OCI-LY3 (cell line): ENCODE results near the gene HIGD1A.

Experiments used
- H2AFZ ChIP-seq: fragments of 200-600, 300-600 bp; shearing (Covaris generic); 2 replicates; pipeline ENCODE4 v1.6.0; 2014; ENCODE audit warnings: antibody characterized with exemption, low read depth, low read length
- H3K27ac ChIP-seq: fragments of 200-600, 300-600 bp; sonication (generic); 2 replicates; pipeline ENCODE4 v1.5.1; 2014; ENCODE audit warnings: mild to moderate bottlenecking, low read length, moderate library complexity, mixed read lengths
- H3K27me3 ChIP-seq: fragments of 200-600, 300-600 bp; sonication (generic); 2 replicates; pipeline ENCODE4 v1.6.1; 2014; ENCODE audit warnings: low read depth, low read length, mixed read lengths
- H3K36me3 ChIP-seq: fragments of 200-600, 300-600 bp; sonication (generic); replicated peaks from 2 replicates; pipeline ENCODE3; 2014; ENCODE audit warnings: low read depth, low read length, mixed read lengths
- H3K4me1 ChIP-seq: fragments of 300-600, 200-600 bp; sonication (generic); 2 replicates; pipeline ENCODE4 v1.6.1; 2014; ENCODE audit warnings: low read length, mixed read lengths
- H3K4me2 ChIP-seq: fragments of 200-600, 300-600 bp; sonication (generic); 2 replicates; pipeline ENCODE4 v1.6.1; 2014; ENCODE audit warnings: low read length, mixed read lengths
- H3K4me3 ChIP-seq: fragments of 300-600, 200-600 bp; sonication (generic); 2 replicates; pipeline ENCODE4 v1.5.1; 2014; ENCODE audit warnings: antibody characterized with exemption, mild to moderate bottlenecking, low read length, moderate library complexity
- H3K79me2 ChIP-seq: fragments of 300-600, 200-600 bp; shearing (Covaris generic); 2 replicates; pipeline ENCODE4 v1.6.1; 2014; ENCODE audit warnings: mild to moderate bottlenecking, low read length, mixed read lengths
- H3K9ac ChIP-seq: fragments of 300-600, 200-600 bp; shearing (Covaris generic); 2 replicates; pipeline ENCODE4 v1.6.0; 2014; ENCODE audit warnings: mild to moderate bottlenecking, low read length, moderate library complexity
- H3K9me3 ChIP-seq: fragments of 200-600, 300-600 bp; shearing (Covaris generic); 2 replicates; pipeline ENCODE4 v1.6.1; 2014; ENCODE audit warnings: low read length, mixed read lengths; ENCODE audit not compliant: insufficient read depth
- H4K20me1 ChIP-seq: fragments of 200-600, 300-600 bp; sonication (generic); 2 replicates; pipeline ENCODE4 v1.6.1; 2016; ENCODE audit warnings: low read length, mixed read lengths; ENCODE audit not compliant: insufficient read depth
- EZH2phosphoT487 ChIP-seq: fragments of 200-600 bp; shearing (Covaris generic); IDR thresholded peaks from 2 replicates; pipeline ENCODE4 v1.6.1; 2018; ENCODE audit warnings: antibody characterized with exemption, mixed run types, low read depth
- TF ChIP-seq, protein P1 (sequence below): fragments of 200-600, 300-600 bp; sonication (generic); IDR thresholded peaks from 2 replicates; pipeline ENCODE4 v1.5.1; 2014; ENCODE audit warnings: antibody characterized with exemption, low read length, low read depth

Gene HIGD1A

DNA sequence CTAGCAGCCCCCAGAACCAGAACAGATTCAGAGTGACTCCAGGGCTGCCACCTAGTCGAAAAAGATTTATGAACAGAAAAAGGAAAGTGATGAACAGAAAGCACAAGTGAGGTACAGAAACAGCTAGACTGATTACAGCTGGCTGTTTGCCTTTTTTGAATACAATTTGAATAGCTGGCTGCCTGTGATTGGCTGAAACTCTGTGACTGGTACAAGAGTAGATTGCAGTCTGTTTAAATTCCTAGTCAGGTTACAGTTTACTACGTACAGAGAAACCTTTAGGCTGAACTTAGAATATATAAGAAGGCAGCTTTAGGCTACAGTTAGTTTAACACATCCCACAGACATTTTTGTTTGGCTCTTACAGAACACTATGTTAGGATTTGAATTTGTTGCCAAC lies 41.3 kb downstream of the HIGD1A start:
- no peak for TF ChIP-seq EZH2phosphoT487
- TF ChIP-seq, protein P1, sequence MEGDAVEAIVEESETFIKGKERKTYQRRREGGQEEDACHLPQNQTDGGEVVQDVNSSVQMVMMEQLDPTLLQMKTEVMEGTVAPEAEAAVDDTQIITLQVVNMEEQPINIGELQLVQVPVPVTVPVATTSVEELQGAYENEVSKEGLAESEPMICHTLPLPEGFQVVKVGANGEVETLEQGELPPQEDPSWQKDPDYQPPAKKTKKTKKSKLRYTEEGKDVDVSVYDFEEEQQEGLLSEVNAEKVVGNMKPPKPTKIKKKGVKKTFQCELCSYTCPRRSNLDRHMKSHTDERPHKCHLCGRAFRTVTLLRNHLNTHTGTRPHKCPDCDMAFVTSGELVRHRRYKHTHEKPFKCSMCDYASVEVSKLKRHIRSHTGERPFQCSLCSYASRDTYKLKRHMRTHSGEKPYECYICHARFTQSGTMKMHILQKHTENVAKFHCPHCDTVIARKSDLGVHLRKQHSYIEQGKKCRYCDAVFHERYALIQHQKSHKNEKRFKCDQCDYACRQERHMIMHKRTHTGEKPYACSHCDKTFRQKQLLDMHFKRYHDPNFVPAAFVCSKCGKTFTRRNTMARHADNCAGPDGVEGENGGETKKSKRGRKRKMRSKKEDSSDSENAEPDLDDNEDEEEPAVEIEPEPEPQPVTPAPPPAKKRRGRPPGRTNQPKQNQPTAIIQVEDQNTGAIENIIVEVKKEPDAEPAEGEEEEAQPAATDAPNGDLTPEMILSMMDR, result no peak
- Histone ChIP-seq H3K79me2 (no peaks in the 10 kb centered on the region), H3K9me3 (no peaks in the 10 kb centered on the region), H3K27me3 (peaks cover 13% of the 10 kb centered on the region), H2AFZ (no peak overlapping the region), H3K4me3 (no peak overlapping the region), H3K36me3 (no peaks in the 10 kb centered on the region), H4K20me1 (no peaks in the 10 kb centered on the region), H3K9ac (no peak overlapping the region), H3K27ac (no peak overlapping the region), H3K4me1 (peaks cover 13% of the 10 kb centered on the region), H3K4me2 (no peak overlapping the region)

DNA sequence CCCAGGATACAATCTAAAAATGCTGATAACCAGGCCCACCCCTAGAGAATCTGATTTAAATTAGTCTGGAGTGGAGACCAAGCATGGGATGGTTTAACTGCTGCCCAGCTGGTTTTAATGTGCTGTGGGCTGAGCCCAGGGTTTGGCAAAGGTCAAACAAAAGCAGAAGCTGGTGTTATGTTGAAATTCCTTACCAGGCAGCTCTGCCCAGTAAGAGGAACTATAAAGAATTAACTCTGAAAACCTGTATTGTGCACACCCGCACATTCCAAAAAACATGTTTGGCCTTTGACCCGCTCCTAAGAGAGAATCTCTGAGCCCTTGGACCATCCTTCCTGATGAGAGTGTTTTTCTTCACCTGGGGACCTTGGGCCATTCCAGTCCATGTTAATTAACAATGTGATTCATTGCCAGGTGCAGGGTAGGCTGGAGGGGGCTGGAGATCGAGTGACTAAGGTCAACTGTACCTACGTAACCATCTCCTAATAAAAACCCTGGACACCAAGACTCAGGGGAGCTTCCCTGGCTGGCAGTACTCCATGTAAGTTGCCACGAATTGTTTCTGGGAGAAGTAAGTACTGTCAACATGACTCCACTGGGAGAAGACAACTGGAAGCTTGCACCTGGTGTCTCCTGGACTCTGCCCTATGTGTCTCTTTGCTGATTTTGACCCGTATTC lies 42.1 kb downstream of the HIGD1A start:
- Histone ChIP-seq H3K4me2 (no peak overlapping the region), H3K79me2 (no peaks in the 10 kb centered on the region), H3K27me3 (peaks cover 15% of the 10 kb centered on the region), H4K20me1 (no peaks in the 10 kb centered on the region), H3K4me3 (no peak overlapping the region), H3K9ac (no peak overlapping the region), H3K36me3 (no peaks in the 10 kb centered on the region), H3K9me3 (no peaks in the 10 kb centered on the region), H3K4me1 (peaks cover 13% of the 10 kb centered on the region), H3K27ac (no peak overlapping the region), H2AFZ (no peak overlapping the region)
- TF ChIP-seq, protein P1, result no peak
- no peak for TF ChIP-seq EZH2phosphoT487

DNA sequence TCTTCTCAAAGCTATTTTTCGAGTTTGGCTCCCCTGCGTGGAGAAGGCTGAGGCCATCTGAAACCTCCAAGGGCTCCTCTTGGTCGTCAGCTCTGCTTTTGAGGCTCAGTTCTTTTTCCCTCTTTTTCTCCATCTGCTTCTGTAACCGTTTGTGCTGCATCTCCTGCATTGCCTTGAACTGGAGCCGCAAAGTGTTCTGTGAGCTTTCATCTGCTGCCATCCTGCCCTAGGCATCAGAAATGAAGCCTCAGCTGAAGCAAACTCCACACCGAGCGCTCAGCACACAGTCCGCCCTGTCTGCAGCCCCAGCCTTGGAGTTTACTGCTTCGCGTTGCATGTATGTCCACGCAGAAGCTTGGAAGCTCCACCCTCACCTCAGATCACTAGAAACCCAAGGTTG lies 46.2 kb downstream of the HIGD1A start:
- Histone ChIP-seq H4K20me1 (no peaks in the 10 kb centered on the region), H3K27me3 (peaks cover 20% of the 10 kb centered on the region), H3K4me1 (peaks cover 2% of the 10 kb centered on the region; the same call in 1 of the 2 replicates), H2AFZ (no peak overlapping the region), H3K9ac (no peak overlapping the region), H3K79me2 (no peaks in the 10 kb centered on the region), H3K4me3 (no peak overlapping the region), H3K27ac (no peak overlapping the region), H3K9me3 (no peaks in the 10 kb centered on the region), H3K36me3 (no peaks in the 10 kb centered on the region), H3K4me2 (no peak overlapping the region)
- TF ChIP-seq, protein P1, result no peak
- no peak for TF ChIP-seq EZH2phosphoT487

DNA sequence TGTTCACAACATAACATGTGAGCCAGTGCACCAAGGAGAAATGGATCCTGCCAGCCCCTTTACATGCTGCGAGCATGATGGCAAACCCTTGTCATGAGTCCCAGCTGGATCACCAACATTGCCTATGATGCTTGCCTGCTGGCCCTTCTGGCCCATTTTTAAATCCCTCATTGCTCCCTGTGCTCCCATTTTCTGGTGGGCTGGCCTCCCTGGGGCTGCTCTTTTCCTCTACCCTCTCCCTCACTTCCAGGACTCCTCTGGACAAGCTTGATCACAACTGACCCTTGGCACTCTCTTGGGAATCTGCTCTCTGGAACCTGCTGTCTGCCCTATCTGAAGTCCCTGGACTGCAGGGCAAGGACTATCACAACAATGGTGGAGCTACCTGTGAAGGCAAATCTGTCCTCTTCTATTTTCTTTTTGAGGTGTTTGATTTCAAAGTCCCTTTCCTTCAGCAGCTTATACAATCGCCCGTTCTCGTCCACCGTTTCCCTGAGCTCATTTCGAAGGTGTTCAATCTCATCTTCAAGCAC lies 47.5 kb downstream of the HIGD1A start:
- Histone ChIP-seq H3K9me3 (no peaks in the 10 kb centered on the region), H3K36me3 (no peaks in the 10 kb centered on the region), H3K27ac (no peak overlapping the region), H3K27me3 (peaks cover 20% of the 10 kb centered on the region), H3K4me3 (no peak overlapping the region), H3K79me2 (no peaks in the 10 kb centered on the region), H3K4me1 (no peaks in the 10 kb centered on the region), H3K4me2 (no peak overlapping the region), H2AFZ (no peak overlapping the region), H4K20me1 (no peaks in the 10 kb centered on the region), H3K9ac (no peak overlapping the region)
- TF ChIP-seq EZH2phosphoT487, result no peak
- TF ChIP-seq, protein P1, result no peak
